Lower leg skin (tissue), 4 donors: ENCODE data around the gene SPINK2. TPM values are rescaled to one million over a fixed set of nuclear protein-coding genes. Genes with fewer than 3 reads are reported as not detected.

Source experiments
- DNase-seq, 2 donors: peaks; one replicate each; pipeline ENCODE4 v3.0.0-alpha.2; 2019; ENCODE audit warnings: low spot score in 2 of 2
- H3K4me3 ChIP-seq: fragments of 200-600 bp; sonication (generic); 2 replicates; pipeline ENCODE4 v1.5.1; 2017; ENCODE audit warnings: mild to moderate bottlenecking, low read depth; ENCODE audit not compliant: poor library complexity, severe bottlenecking
- CTCF ChIP-seq, 3 donors: fragments of 450-650 bp; IDR thresholded peaks; one replicate each; pipeline ENCODE4 v1.5.1; 2016; ENCODE audit warnings: antibody characterized with exemption in 3 of 3, mild to moderate bottlenecking in 3 of 3, moderate library complexity in 2 of 3
- POLR2A ChIP-seq, 2 donors: fragments of 450-650 bp; IDR thresholded peaks; one replicate each; pipeline ENCODE4 v1.6.1; 2016 to 2017; ENCODE audit warnings: antibody characterized with exemption in 2 of 2, mild to moderate bottlenecking in 1 of 2, moderate library complexity in 1 of 2
- WGBS, 2 donors: methylation state at CpG; one replicate each; pipeline ENCODE4 v1.1.5; 2018; 5-methylcytosine and 5-hydroxymethylcytosine counted together
- intact Hi-C: fragments of 100-400 bp; cut with DNase I; formaldehyde crosslinking; loops from one replicate; pipeline ENCODE4 v1.15.0; 2023; ENCODE audit warnings: low total_unique reads
- total RNA-seq, 4 donors: library from RNA; depleted of rRNA; stranded (reverse); fragments of >200 nt; gene quantifications; one replicate each; pipeline ENCODE4 v1.1.0, GENCODE V29; 2016

The SPINK2 gene
- total RNA-seq, 4 donors from 2014 or later, result not detected

DNA sequence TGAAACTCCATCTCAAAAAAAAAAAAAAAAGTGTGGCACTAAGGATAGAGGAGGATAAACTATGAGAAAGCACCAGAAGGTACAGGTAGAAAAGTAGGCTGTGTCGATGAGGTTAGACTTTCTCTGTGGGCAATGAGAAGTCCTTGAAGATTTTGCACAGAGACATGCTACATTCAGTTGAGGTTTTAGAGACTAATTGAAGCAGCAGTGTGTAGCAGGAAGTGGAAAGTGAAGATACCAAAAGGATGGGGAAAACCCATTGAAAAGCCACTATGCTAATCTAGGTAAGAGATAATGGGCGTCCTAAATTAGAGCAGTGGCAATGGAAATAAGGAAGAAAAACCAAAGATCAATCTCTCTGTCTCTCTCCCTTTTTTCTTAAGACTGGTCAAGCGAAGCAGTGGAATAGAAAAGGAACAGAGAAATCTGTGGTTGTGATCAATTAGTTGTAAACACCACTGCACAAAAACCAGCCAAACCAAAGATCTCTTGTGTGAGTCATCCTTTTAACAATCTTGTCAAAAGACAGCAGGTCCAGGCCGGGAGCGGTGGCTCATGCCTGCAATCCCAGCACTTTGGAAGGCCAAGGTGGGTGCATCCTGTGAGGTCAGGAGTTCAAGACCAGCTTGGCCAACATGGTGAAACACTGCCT lies 3.5 kb downstream of the SPINK2 start:
- no peak overlapping the region for H3K4me3 ChIP-seq
- intact Hi-C loops, result no loop called here
- WGBS, 2 donors, result 56 to 68% methylated on average over 5 of the region's 5 CpGs
- TF ChIP-seq POLR2A (IDR thresholded peaks at IDR 0.05), result no peak
- TF ChIP-seq CTCF (IDR thresholded peaks at IDR 0.05), result no peak
- no peak for DNase-seq

DNA sequence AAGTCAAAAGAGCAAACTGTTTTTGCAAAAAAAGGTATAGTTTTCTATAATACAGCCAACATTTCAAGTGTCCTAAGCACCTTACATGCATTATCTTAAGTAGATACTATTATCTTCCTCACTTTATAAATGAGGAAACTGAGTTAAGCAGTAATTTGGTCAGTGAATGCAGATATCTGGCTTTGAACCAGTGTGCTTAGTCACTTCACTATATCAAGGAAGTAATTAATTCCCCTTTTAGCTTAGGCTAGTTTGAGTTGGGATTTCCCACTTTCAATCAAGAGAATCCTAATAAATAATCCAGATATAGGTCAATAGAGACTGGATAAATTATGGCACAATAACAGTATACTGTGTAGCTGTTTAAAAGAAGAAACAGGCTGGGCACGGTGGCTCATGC lies 14.8 kb downstream of the SPINK2 start:
- peak in 1 of 2 donors; percentile 40 for DNase-seq
- intact Hi-C loops, result loop anchor here (5.0 to 10.0 kb wide), 3 partner anchors 152 to 384 kb away; no protein-coding TSS in a partner anchor
- H3K4me3 ChIP-seq, result no peak overlapping the region
- WGBS, 2 donors, result 59 to 67% methylated on average over 1 of the region's 1 CpG
- TF ChIP-seq CTCF (IDR thresholded peaks at IDR 0.05), result no peak
- TF ChIP-seq POLR2A (IDR thresholded peaks at IDR 0.05), result no peak

DNA sequence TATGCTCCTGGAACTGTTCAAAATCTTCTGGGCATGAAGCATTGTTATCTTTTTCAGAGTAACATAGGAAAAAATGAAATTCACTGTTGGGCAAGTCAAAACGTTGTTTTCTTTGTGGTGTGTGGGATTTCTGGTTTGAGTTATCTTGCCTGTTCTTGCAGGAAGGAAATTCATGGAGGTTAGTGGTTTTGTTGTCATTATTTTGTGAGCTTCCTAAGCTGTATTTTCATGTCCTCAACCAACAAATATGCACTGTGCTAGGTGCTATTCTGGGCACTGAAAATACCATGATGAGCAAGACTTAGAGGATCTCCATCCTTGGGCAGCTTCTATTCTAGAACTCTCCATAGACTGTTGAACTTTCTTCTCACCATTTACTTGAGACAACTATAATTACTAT lies 16.9 kb downstream of the SPINK2 start:
- H3K4me3 ChIP-seq, result no peak overlapping the region
- TF ChIP-seq CTCF (IDR thresholded peaks at IDR 0.05) (no peak), POLR2A (IDR thresholded peaks at IDR 0.05) (no peak)
- WGBS, 2 donors, result 8 to 9% methylated on average over 1 of the region's 1 CpG
- no peak for DNase-seq
- intact Hi-C loops, result loop anchor here (10.0 kb wide), 2 partner anchors 150 to 230 kb away; no protein-coding TSS in a partner anchor

- no peak overlapping the region for H3K4me3 ChIP-seq
- 28 to 32% methylated on average over 2 of the region's 2 CpGs for WGBS, 2 donors
- no peak for DNase-seq
- TF ChIP-seq CTCF (IDR thresholded peaks at IDR 0.05), result no peak
- TF ChIP-seq POLR2A (IDR thresholded peaks at IDR 0.05), result no peak
- intact Hi-C loops, result loop anchor here (10.0 kb wide), 2 partner anchors 149 to 229 kb away; no protein-coding TSS in a partner anchor
These were observed 18.0 kb downstream of the SPINK2 start for GRCh38 chr4:56803471-56803870.

DNA sequence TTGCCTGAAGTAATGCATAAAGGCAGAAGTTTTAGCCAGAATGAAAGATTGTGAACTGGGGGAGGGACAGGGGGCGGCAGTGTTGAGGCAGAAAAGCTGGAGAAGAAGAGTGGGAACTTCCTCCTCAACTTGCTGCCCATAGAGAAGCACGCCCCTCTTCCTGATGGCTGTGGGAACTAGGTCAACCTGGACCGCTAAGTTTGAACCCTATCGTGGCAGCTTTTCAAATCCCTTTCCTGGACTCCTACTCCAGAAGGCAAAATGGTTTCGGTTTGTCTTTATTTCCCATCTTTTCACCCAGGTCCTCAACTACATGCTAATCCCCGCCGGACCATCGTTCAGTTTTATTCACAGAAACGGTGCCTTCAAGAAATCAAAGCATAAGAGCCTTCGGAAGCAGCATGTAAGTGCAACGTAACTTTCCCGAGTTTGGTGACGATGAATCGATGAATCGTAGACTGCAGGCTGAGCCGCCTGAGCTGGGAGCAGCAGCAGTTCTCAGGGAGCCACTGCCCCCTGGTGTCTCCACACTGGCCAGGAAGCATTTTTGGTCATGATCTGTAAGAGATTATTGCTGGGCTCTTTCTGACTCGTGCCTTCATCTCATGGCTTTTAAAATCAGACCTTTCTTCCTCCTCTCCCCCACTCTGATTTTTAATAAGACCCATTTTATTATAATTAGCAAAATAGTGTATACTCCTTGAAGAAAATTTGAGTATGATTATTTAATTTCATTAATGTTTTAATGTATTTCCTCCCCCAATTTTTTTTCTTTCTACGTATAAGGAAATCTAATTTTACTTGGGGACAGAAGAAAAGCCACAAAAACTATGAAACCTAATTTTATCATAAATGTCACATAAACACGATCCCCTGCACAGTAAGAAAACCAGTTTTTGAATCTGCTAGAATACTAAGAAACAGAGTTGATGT lies 21.4 kb downstream of the SPINK2 start:
- WGBS, 2 donors, result 7% methylated on average over 19 of the region's 19 CpGs
- TF ChIP-seq CTCF (IDR thresholded peaks at IDR 0.05) (peak in 1 of 3 donors; percentile 74), POLR2A (IDR thresholded peaks at IDR 0.05) (no peak)
- intact Hi-C loops, result loop anchor here (10.0 kb wide), 2 partner anchors 145 to 225 kb away; no protein-coding TSS in a partner anchor
- H3K4me3 ChIP-seq, result peak overlapping the region; percentile 51
- peak; percentile 85 to 95 for DNase-seq
